NCI-H1417 treated with DMSO at 0.1 percent for 48 hours (cell line): ENCODE data around the gene GNG2.

Source experiments
- DNase-seq: peaks from one replicate; lab custom pipeline; 2025; lab: John Stamatoyannopoulos, UW

Gene GNG2

GRCh38 chr14:51942971-51943370 lies 82.6 kb downstream of the GNG2 start:
- no peak for DNase-seq

- no peak for DNase-seq
These were observed 89.6 kb downstream of the GNG2 start for GRCh38 chr14:51950007-51950406.

- DNase-seq: no peak
These were observed 91.2 kb downstream of the GNG2 start for GRCh38 chr14:51951656-51952055.

GRCh38 chr14:51954031-51954430 lies 93.6 kb downstream of the GNG2 start:
- peak; percentile 89 for DNase-seq

GRCh38 chr14:51954657-51955056 lies 94.2 kb downstream of the GNG2 start:
- DNase-seq: no peak

- DNase-seq: no peak
These were observed 97.5 kb downstream of the GNG2 start for GRCh38 chr14:51957950-51958349.

- DNase-seq: no peak
These were observed 99.5 kb downstream of the GNG2 start for GRCh38 chr14:51959928-51960327.

- no peak for DNase-seq
These were observed 100.5 kb downstream of the GNG2 start for GRCh38 chr14:51960866-51961265.

GRCh38 chr14:51962711-51963110 lies 102.3 kb downstream of the GNG2 start:
- DNase-seq: no peak

GRCh38 chr14:51963286-51963685 lies 102.9 kb downstream of the GNG2 start:
- no peak for DNase-seq

GRCh38 chr14:51967521-51967920 lies 107.1 kb downstream of the GNG2 start:
- no peak for DNase-seq

GRCh38 chr14:51969852-51970540 lies 109.6 kb downstream of the GNG2 start:
- no peak for DNase-seq

GRCh38 chr14:51972566-51972965 lies 112.2 kb downstream of the GNG2 start:
- DNase-seq: no peak

GRCh38 chr14:51977075-51977474 lies 116.7 kb downstream of the GNG2 start:
- no peak for DNase-seq

GRCh38 chr14:51978681-51979085 lies 118.3 kb downstream of the GNG2 start:
- no peak for DNase-seq

- peak; percentile 47 for DNase-seq
These were observed 118.8 kb downstream of the GNG2 start for GRCh38 chr14:51979088-51979709.

GRCh38 chr14:51981218-51981854 lies 120.9 kb downstream of the GNG2 start:
- no peak for DNase-seq

GRCh38 chr14:51988221-51988620 lies 127.8 kb downstream of the GNG2 start:
- DNase-seq: no peak

GRCh38 chr14:51989293-51990234 lies 129.2 kb downstream of the GNG2 start, which contains the start of gene RTRAF:
RTRAF (plus strand) TSS chr14:51989546; CDS start chr14:51989640, 94 bp downstream.
- peak; percentile 86 for DNase-seq

- DNase-seq: no peak
These were observed 130.1 kb downstream of the GNG2 start for GRCh38 chr14:51990488-51990887.

GRCh38 chr14:51993285-51993920 lies 133.0 kb downstream of the GNG2 start:
- DNase-seq: no peak
